HG03045 (cell line): ENCODE data around the gene MAML2.
"Not testable (repeated sequence)": the region's sequence is repeated elsewhere in the genome, so short reads cannot be mapped to it uniquely, and the experiment has no call there.

Source experiments
- ATAC-seq: cut with Tn5 transposase; IDR thresholded peaks from one replicate; pipeline ENCODE4 v1.9.1; 2021; ENCODE audit warnings: mild to moderate bottlenecking, moderate library complexity; ENCODE audit not compliant: unreplicated experiment

The MAML2 gene

GRCh38 chr11:96294289-96294688 is 48.7 kb downstream of the MAML2 start:
- no peak for ATAC-seq

GRCh38 chr11:96293598-96294021 is 49.4 kb downstream of the MAML2 start:
- peak; percentile 78 for ATAC-seq

DNA sequence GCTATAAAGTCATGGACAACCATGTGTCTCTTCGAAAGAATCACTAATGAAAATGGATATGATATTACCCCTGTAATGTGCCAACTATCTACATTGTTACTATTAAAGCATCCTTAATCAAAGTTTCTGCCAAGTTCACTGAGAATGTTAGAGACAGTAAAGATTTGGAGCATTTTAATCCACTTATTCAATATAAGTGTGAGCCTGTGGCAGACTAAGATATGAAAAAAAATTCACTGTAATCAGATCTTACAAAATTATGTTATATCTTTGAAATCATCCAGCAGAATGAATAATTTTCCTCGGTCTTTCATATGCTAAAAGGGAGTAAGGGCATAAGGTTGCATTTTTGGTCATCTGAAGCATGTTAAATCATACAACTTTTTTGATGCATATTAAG is 49.9 kb downstream of the MAML2 start:
- no peak for ATAC-seq

- no peak for ATAC-seq
Measured at GRCh38 chr11:96292291-96293010, 50.5 kb downstream of the MAML2 start.

DNA sequence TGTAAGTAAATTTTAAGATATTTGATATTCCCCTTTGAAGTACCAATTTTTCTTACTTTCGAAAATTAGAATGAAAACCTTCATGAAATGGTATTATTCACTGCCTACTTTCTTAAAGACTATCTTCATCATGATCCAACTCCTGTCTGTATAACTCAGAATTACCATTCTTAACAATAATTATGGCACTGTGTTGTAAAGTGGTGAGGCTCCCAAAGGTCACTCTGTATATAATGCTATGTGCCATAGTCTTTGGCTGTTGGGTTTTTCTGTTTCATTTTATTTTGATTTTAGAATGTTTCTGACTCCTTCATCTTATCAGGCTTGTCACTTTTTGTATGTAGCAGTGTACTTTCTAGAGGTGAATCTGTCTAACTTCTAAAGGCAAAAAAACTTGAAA is 52.4 kb downstream of the MAML2 start:
- ATAC-seq: no peak

DNA sequence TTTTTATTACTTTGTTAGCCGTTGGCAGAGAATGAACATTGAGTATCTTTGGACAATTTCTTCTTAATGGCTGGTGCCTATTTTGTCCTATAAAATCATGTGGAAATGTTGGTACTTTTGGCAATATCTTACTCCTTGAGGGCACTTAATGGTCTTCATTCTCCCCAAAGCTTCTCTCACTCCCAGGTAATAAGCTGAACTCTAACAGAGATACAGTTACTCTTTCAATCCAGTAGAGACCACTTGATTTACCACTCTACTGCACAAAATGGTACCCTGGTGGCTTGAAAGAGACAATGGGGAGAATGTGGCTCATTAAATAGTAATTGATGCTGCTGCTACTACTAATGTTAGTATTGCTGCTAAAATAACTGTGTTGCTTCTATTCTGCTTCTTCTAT is 53.0 kb downstream of the MAML2 start:
- no peak for ATAC-seq

DNA sequence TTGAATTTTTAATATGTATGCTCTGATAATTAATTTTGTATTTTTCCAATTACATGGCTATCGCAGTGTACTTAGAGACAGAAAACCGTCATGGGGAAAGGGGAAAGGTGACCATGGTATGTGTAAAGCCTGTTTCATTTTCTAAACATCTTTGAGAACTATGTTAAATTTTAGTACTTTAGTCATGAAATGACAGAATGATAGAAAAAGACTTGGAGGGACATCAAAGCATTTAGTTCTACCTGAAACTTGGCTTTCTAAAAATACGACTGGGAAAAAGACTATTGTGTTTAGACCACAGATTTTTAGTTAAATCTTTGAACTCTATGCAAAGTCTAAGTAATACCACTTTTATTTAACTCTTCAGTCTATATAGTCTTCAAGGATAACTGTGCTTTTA is 54.1 kb downstream of the MAML2 start:
- no peak for ATAC-seq

- no peak for ATAC-seq
Measured at GRCh38 chr11:96287822-96288439, 55.1 kb downstream of the MAML2 start.

DNA sequence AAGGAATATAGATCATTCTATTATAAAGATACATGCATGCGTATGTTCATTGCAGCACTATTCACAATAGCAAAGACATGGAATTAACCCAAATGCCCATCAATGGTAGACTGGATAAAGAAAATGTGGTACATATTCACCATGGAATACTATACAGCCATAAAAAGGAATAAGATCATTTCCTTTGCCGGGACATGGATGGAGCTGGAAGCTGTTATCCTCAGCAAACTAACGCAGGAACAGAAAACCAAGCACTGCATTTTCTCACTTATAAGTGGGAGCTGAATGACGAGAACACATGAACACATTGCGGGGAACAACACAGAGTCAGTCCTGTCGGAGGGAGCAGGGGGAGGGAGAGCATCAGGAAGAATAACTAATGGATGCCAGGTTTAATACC is 57.0 kb downstream of the MAML2 start:
- ATAC-seq: not testable (repeated sequence)

DNA sequence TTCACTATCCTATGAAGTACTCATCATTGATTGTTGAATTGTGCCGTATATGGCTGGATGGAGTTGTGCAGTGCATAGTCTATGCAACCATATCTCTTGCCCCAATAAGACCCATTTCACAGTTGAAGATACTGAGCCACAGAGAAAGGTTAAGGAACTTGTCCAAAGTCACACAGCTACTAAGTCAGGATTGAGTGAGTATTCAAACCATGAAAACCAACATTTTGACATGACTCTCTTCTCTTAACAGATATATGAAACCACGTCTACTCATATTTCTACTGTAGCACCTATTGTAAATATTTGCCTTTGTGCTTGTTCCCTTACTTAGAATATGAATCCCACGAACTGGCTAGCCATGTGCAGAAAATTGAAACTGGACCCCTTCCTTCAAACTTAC is 58.1 kb downstream of the MAML2 start:
- ATAC-seq: no peak

- no peak for ATAC-seq
Measured at GRCh38 chr11:96284401-96284800, 58.6 kb downstream of the MAML2 start.

DNA sequence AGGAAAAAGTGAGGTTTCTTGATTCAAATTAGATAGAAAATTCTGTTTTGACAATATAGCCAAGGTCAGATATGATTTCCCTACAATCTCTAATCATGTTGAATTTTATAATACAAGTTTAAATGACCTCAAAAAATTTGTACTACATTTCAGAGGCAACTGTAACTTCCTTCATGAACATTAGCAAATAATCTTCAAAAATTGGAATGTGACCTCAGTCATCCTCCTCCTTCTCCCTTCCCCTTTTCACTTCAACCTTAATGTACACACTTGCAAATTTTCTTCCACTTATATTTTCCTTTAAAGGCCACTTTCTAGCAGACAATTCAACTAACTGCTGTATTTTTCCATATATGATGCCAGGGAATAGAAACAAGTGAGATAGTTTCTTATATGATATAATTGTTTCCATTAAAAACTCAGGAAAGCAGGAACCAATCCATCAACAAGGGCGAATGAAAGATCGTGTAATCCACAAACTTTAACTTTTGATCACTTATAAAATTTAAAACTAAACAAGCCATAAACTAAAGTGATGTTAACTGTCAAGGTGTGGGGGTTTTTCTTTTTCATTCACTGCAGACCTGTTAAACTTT is 60.3 kb downstream of the MAML2 start:
- no peak for ATAC-seq

- no peak for ATAC-seq
Measured at GRCh38 chr11:96280444-96280843, 62.6 kb downstream of the MAML2 start.

GRCh38 chr11:96279896-96280290 is 63.1 kb downstream of the MAML2 start:
- ATAC-seq: no peak

GRCh38 chr11:96279018-96279895 is 63.7 kb downstream of the MAML2 start:
- ATAC-seq: no peak

GRCh38 chr11:96278039-96278897 is 64.7 kb downstream of the MAML2 start:
- no peak for ATAC-seq

- ATAC-seq: no peak
Measured at GRCh38 chr11:96277696-96278038, 65.3 kb downstream of the MAML2 start.

DNA sequence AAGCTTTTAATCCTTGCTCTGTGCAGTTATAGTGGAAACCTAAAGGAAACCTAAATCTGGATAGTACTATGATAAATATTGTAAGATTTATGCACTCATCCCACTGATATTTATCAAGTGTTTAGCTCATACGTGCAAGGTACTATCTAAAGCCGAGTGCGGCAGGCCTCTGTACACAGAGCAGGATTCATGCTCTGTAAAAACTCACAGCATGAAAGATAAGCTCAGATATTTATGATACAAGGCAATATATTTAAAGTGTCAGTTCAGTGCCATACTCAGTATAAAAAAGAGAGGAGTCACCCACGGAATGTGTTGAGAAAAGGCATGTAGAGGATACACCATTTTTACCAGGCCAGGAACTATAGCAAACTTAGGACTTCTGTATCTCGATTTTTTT is 66.2 kb downstream of the MAML2 start:
- ATAC-seq: no peak

GRCh38 chr11:96275801-96276594 is 67.0 kb downstream of the MAML2 start:
- no peak for ATAC-seq

DNA sequence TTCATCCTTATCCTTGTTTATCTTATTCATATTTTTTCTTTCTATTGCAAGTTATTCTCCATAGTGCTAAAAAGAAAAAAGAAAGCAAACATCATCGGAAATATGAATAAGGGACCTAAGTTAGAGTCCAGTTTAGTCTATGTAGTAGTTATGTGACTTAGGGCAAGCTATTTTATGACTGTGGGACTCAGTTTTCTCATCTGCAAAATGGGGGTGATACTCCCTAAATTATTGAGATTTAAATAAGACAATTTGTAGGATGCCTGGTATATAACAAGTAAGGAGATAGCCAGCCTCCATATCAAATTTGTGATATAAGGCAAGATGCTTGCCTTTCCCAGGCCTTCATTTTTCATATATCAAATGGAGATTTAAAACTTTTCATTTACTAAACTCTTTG is 69.5 kb downstream of the MAML2 start:
- ATAC-seq: no peak
